ENCODE results near the gene FH. TPM values are rescaled to one million over a fixed set of nuclear protein-coding genes. Genes with fewer than 3 reads are reported as not detected.
A peak's percentile ranks its signal among the peaks of the same experiment; 100 is the strongest.

Gene FH
- total and polyA plus RNA-seq, 10 of the 15 experiments (the other 5 are each of a cell fraction or from before 2014, with no cell fraction given): 44.7 to 124 (median 76.2) TPM

DNA sequence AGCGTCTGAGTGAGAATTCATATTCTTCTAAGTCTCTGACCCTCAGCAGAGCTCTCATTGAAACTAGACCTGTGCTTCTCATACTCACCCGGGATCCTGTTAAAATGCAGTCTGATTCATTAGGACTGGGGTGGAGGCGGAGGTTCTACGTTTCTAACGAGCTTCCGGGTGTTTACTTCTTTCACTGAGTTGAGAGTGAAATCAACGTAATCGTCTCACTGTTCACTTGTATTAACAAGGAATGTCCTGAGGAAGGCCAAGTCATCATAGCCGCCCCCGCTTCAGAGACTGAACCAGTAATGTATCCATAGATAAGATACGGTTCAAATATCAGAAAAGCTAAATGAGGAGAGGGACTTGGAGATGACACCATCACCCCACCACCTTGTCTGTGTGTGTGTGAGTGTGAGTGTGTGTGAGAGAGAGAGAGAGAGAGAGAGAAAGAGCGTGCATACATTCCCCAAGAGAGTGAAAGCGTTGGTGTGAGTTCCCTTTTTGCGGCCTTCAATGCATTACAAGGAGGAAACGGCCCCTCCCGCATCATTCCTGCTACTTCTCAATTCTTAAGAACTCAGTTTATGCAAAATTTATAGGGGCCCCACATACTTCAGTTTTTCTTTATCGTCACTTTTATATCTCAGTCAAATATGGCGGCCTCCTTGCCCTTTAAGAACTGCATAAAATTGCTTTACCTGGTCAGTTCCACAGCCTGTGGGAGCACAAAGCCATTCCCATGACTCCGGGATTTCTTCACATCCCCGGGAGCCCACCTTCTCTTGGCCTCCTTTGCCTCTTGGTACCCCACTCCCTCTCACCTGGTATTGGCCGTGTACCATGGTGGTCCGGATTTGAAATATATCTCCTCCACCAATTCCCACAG, 32.4 kb upstream of the FH start (continued):
- TF ChIP-seq NKRF (conservative IDR thresholded peaks at IDR 0.05): no peak
- TF ChIP-seq CREB1 (IDR thresholded peaks at IDR 0.05; ENCODE audit: low read depth): no peak; the same call in 1 of the 2 replicates
- TF ChIP-seq YBX1 (IDR thresholded peaks at IDR 0.05): no peak
- TF ChIP-seq ELK1 (IDR thresholded peaks at IDR 0.05; ENCODE audit: low read depth, low read length): no peak
- TF ChIP-seq DPF2 (IDR thresholded peaks at IDR 0.05): peak; percentile 73
- TF ChIP-seq TARDBP (IDR thresholded peaks at IDR 0.05; ENCODE audit: borderline replicate concordance): no peak
- no peak for TF ChIP-seq SRF (IDR thresholded peaks at IDR 0.05; ENCODE audit: low read depth in 2 of 2, low read length in 2 of 2)
- no peak for TF ChIP-seq KAT2A (conservative IDR thresholded peaks at IDR 0.05; ENCODE audit: control insufficient read depth, low read depth, low read length)
- no peak for TF ChIP-seq ESRRA (IDR thresholded peaks at IDR 0.05; ENCODE audit: low read length)
- peak; percentile 61; the same call in 1 of the 2 replicates for TF ChIP-seq GATAD2B (conservative IDR thresholded peaks at IDR 0.05; ENCODE audit: low read depth)
- TF ChIP-seq, protein P1, sequence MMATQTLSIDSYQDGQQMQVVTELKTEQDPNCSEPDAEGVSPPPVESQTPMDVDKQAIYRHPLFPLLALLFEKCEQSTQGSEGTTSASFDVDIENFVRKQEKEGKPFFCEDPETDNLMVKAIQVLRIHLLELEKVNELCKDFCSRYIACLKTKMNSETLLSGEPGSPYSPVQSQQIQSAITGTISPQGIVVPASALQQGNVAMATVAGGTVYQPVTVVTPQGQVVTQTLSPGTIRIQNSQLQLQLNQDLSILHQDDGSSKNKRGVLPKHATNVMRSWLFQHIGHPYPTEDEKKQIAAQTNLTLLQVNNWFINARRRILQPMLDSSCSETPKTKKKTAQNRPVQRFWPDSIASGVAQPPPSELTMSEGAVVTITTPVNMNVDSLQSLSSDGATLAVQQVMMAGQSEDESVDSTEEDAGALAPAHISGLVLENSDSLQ (IDR thresholded peaks at IDR 0.05): no peak
- TF ChIP-seq ZSCAN29 (IDR thresholded peaks at IDR 0.05): no peak
- TF ChIP-seq SMARCA5 (IDR thresholded peaks at IDR 0.05): no peak; the same call in 1 of the 2 replicates
- TF ChIP-seq SMAD1 (IDR thresholded peaks at IDR 0.05; ENCODE audit: low read depth, partially characterized antibody): no peak
- TF ChIP-seq NFYB (IDR thresholded peaks at IDR 0.05; ENCODE audit: insufficient read depth, low read depth, low read length): no peak
- no peak for TF ChIP-seq HCFC1 (IDR thresholded peaks at IDR 0.05; ENCODE audit: low read length)
- no peak for TF ChIP-seq SREBF2 (IDR thresholded peaks at IDR 0.05; ENCODE audit: low read length)
- TF ChIP-seq SIN3A (IDR thresholded peaks at IDR 0.05; ENCODE audit: low read depth, low read length): no peak
- peak; percentile 80; the same call in 1 of the 2 replicates for TF ChIP-seq CREM (IDR thresholded peaks at IDR 0.05; ENCODE audit: low read depth)
- TF ChIP-seq IRF4 (IDR thresholded peaks at IDR 0.05; ENCODE audit: low read depth, low read length): peak; percentile 84
- peak; percentile 69; the same call in 1 of the 2 replicates for TF ChIP-seq TAF1 (IDR thresholded peaks at IDR 0.05; ENCODE audit: borderline replicate concordance, low read depth, low read length)
- TF ChIP-seq TCF12 (IDR thresholded peaks at IDR 0.05; ENCODE audit: low read depth, low read length): 0 out of 2 replicates have a peak, but pooled peaks have one; percentile 30
- peak; percentile 52 for TF ChIP-seq BMI1 (IDR thresholded peaks at IDR 0.05; ENCODE audit: borderline replicate concordance)
- TF ChIP-seq CHD2 (IDR thresholded peaks at IDR 0.05; ENCODE audit: borderline replicate concordance, low read depth, low read length): peak; percentile 55; the same call in 1 of the 2 replicates
- TF ChIP-seq SMC3 (IDR thresholded peaks at IDR 0.05; ENCODE audit: borderline replicate concordance, low read length): no peak
- TF ChIP-seq RB1 (IDR thresholded peaks at IDR 0.05; ENCODE audit: borderline replicate concordance): no peak
- no peak for TF ChIP-seq NR2C2 (IDR thresholded peaks at IDR 0.05; ENCODE audit: borderline replicate concordance, control insufficient read depth, insufficient read length, low read depth)
- TF ChIP-seq JUNB (IDR thresholded peaks at IDR 0.05): no peak; the same call in 1 of the 2 replicates
- no peak for TF ChIP-seq NFYA (IDR thresholded peaks at IDR 0.05; ENCODE audit: borderline replicate concordance, low read depth, low read length)
- TF ChIP-seq ZNF217 (IDR thresholded peaks at IDR 0.05): no peak
